ENCODE data around the gene KRT39. TPM values are rescaled to one million over a fixed set of nuclear protein-coding genes. Genes with fewer than 3 reads are reported as not detected.

KRT39 gene
- total RNA-seq, 1 donor: 0.36 TPM

DNA sequence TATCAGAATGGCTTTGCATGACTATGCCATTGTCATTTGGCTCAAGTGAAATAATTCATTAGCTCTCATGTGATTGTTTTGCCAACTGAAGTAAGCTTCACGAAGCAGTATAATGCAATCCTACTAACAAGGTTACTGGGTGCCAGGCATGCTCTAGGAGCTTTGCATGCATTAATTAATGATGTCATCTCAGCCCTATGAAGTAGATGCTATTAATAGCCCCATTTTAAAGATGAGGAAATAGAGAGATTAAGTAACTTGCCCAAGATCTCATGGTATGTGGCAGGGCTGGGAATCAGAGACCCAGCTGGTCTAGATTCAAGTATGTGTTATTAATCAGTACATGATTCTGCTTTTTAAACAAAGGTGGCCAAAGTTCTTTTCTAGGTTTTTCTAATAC, 14.1 kb downstream of the KRT39 start:
- peak overlapping the region; percentile 98 for H3K27ac ChIP-seq (ENCODE audit: low read depth, low read length)
- H3K9me3 ChIP-seq (ENCODE audit: low read depth, low read length): no peaks in the 10 kb centered on the region
- H3K36me3 ChIP-seq (ENCODE audit: insufficient read depth, low read length): no peaks in the 10 kb centered on the region
- no peaks in the 10 kb centered on the region for H4K20me1 ChIP-seq (ENCODE audit: insufficient read depth, low read length)
- H3K4me3 ChIP-seq (ENCODE audit: insufficient read depth, low read length): no peak overlapping the region
- H3K4me1 ChIP-seq (ENCODE audit: insufficient read depth, low read length): peaks cover 56% of the 10 kb centered on the region
- H2AFZ ChIP-seq (ENCODE audit: low read length): no peak overlapping the region
- TF ChIP-seq, protein P1, sequence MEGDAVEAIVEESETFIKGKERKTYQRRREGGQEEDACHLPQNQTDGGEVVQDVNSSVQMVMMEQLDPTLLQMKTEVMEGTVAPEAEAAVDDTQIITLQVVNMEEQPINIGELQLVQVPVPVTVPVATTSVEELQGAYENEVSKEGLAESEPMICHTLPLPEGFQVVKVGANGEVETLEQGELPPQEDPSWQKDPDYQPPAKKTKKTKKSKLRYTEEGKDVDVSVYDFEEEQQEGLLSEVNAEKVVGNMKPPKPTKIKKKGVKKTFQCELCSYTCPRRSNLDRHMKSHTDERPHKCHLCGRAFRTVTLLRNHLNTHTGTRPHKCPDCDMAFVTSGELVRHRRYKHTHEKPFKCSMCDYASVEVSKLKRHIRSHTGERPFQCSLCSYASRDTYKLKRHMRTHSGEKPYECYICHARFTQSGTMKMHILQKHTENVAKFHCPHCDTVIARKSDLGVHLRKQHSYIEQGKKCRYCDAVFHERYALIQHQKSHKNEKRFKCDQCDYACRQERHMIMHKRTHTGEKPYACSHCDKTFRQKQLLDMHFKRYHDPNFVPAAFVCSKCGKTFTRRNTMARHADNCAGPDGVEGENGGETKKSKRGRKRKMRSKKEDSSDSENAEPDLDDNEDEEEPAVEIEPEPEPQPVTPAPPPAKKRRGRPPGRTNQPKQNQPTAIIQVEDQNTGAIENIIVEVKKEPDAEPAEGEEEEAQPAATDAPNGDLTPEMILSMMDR (IDR thresholded peaks at IDR 0.05; ENCODE audit: extremely low read depth, low read depth, low read length): no peak
- H3K79me2 ChIP-seq (ENCODE audit: insufficient read depth, low read length): no peaks in the 10 kb centered on the region
- DNase-seq (ENCODE audit: insufficient read length, low spot score, missing footprints): no peak
- no peaks in the 10 kb centered on the region for H3K27me3 ChIP-seq (ENCODE audit: insufficient read depth, low read length)
- no peak overlapping the region for H3K4me2 ChIP-seq (ENCODE audit: insufficient read depth, low read length)

DNA sequence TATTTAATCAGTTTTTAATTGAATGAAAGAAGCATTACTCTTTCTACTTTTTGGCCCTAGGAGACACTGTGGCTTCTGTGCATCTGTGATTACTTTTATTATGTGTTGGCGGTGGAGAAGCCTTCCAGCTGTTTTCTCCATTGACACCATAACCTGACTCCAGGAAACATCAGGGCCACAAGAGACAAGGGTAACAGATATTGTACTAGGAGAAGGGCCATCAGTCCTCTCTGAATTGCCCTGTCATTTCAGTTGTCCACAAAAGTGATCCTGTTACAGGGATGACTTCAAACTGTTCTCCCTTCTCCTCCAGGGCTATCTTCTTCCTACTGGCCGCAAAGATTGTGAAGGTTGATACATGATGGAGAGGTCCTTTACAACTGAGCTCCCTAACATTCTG, 14.6 kb downstream of the KRT39 start:
- TF ChIP-seq, protein P1 (IDR thresholded peaks at IDR 0.05; ENCODE audit: extremely low read depth, low read depth, low read length): no peak
- Histone ChIP-seq H4K20me1 (ENCODE audit: insufficient read depth, low read length) (no peaks in the 10 kb centered on the region), H3K27me3 (ENCODE audit: insufficient read depth, low read length) (no peaks in the 10 kb centered on the region), H2AFZ (ENCODE audit: low read length) (no peak overlapping the region), H3K27ac (ENCODE audit: low read depth, low read length) (peak overlapping the region; percentile 98), H3K4me1 (ENCODE audit: insufficient read depth, low read length) (peaks cover 51% of the 10 kb centered on the region), H3K4me2 (ENCODE audit: insufficient read depth, low read length) (no peak overlapping the region), H3K4me3 (ENCODE audit: insufficient read depth, low read length) (no peak overlapping the region), H3K36me3 (ENCODE audit: insufficient read depth, low read length) (no peaks in the 10 kb centered on the region), H3K9me3 (ENCODE audit: low read depth, low read length) (no peaks in the 10 kb centered on the region), H3K79me2 (ENCODE audit: insufficient read depth, low read length) (no peaks in the 10 kb centered on the region)
- DNase-seq (ENCODE audit: insufficient read length, low spot score, missing footprints): no peak

DNA sequence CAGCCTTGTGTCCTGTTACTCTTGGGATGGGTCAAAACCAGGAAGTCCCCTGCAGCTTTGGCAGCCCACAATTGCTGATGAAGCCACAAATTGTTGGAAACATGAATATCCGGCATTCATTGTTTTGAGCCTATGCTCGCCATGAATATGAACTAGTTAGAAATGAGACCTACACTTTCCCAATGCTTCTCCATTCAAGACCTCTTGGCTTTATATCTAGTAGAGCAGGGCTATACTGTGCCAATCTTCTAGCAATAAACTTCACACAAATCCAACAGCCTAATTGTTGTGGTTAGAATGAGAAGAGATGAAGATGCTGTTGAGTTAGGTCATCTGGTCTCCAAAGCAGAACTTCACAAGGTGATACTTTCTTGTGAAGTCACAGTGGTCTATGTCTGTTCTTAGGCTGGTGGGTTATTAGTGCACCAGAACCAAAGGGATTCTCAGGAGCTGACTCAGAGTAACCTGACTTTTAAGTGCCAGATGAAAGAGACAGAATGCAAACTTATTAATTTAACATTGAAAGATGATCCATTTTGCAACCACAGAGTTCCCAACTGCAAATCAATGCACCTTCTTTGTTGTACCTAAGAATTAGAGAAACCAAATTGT, 15.6 kb downstream of the KRT39 start:
- no peak for DNase-seq (ENCODE audit: insufficient read length, low spot score, missing footprints)
- Histone ChIP-seq H4K20me1 (ENCODE audit: insufficient read depth, low read length) (no peaks in the 10 kb centered on the region), H3K36me3 (ENCODE audit: insufficient read depth, low read length) (no peaks in the 10 kb centered on the region), H2AFZ (ENCODE audit: low read length) (no peak overlapping the region), H3K4me2 (ENCODE audit: insufficient read depth, low read length) (no peak overlapping the region), H3K27me3 (ENCODE audit: insufficient read depth, low read length) (no peaks in the 10 kb centered on the region), H3K27ac (ENCODE audit: low read depth, low read length) (peak overlapping the region; percentile 98), H3K4me3 (ENCODE audit: insufficient read depth, low read length) (no peak overlapping the region), H3K9me3 (ENCODE audit: low read depth, low read length) (no peaks in the 10 kb centered on the region), H3K79me2 (ENCODE audit: insufficient read depth, low read length) (no peaks in the 10 kb centered on the region), H3K4me1 (ENCODE audit: insufficient read depth, low read length) (peaks cover 43% of the 10 kb centered on the region)
- TF ChIP-seq, protein P1 (IDR thresholded peaks at IDR 0.05; ENCODE audit: extremely low read depth, low read depth, low read length): no peak

DNA sequence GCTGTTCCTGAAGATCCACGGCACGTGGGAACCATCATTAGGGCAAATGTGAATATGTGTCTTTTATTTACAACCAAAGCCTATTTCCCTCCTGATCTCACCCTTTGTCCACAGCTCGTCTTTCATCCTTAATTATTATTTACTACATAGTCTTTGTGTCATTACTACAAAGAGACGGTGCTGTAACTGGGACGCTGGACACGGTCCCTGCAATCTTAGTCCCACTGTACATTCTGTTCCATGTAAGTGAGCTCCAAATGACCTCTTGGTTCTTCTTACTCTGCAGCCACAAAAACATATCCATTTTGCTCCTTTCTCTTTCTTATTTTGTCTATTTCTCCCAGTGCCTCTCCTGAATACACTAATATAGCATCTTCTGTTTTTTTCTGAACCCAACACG, 16.6 kb downstream of the KRT39 start:
- Histone ChIP-seq H3K27ac (ENCODE audit: low read depth, low read length) (no peak overlapping the region), H3K27me3 (ENCODE audit: insufficient read depth, low read length) (no peaks in the 10 kb centered on the region), H3K9me3 (ENCODE audit: low read depth, low read length) (no peaks in the 10 kb centered on the region), H3K4me1 (ENCODE audit: insufficient read depth, low read length) (peaks cover 36% of the 10 kb centered on the region), H3K36me3 (ENCODE audit: insufficient read depth, low read length) (no peaks in the 10 kb centered on the region), H4K20me1 (ENCODE audit: insufficient read depth, low read length) (no peaks in the 10 kb centered on the region), H2AFZ (ENCODE audit: low read length) (peak overlapping the region; percentile 23), H3K79me2 (ENCODE audit: insufficient read depth, low read length) (no peaks in the 10 kb centered on the region), H3K4me3 (ENCODE audit: insufficient read depth, low read length) (no peak overlapping the region), H3K4me2 (ENCODE audit: insufficient read depth, low read length) (no peak overlapping the region)
- TF ChIP-seq, protein P1 (IDR thresholded peaks at IDR 0.05; ENCODE audit: extremely low read depth, low read depth, low read length): no peak
- no peak for DNase-seq (ENCODE audit: insufficient read length, low spot score, missing footprints)
